Sigmoid colon (tissue), 7 donors: ENCODE data around the gene HMOX1. TPM values are rescaled to one million over a fixed set of nuclear protein-coding genes. Genes with fewer than 3 reads are reported as not detected.
"Not testable (repeated sequence)": the region's sequence is repeated elsewhere in the genome, so short reads cannot be mapped to it uniquely, and the experiment has no call there.

Source experiments
- DNase-seq: peaks from one replicate; pipeline ENCODE4 v3.0.0-alpha.2; 2019
- H3K27ac ChIP-seq, 4 donors: fragments of 200-600 bp; sonication (generic); one replicate each; pipeline ENCODE4 v1.5.1; 2016 to 2019; ENCODE audit warnings: mild to moderate bottlenecking in 1 of 4
- H3K27me3 ChIP-seq, 3 donors: fragments of 200-600 bp; sonication (generic); one replicate each; pipeline ENCODE4 v1.5.1; 2019; ENCODE audit warnings: mild to moderate bottlenecking in 1 of 3
- H3K36me3 ChIP-seq, 4 donors: fragments of 200-600 bp; sonication (generic); one replicate each; pipeline ENCODE4 v1.5.1; 2016 to 2019
- H3K4me1 ChIP-seq, 4 donors: fragments of 200-600 bp; sonication (generic); one replicate each; pipeline ENCODE4 v1.5.1; 2017 to 2019
- H3K4me3 ChIP-seq, 4 donors: fragments of 200-600 bp; sonication (generic); one replicate each; pipeline ENCODE4 v1.5.1; 2017 to 2019; ENCODE audit warnings: mild to moderate bottlenecking in 2 of 4, moderate library complexity in 1 of 4
- H3K9me3 ChIP-seq, 4 donors: fragments of 200-600 bp in 3 of 4; sonication (generic) in 3 of 4; one replicate each; pipeline versions ENCODE4 v1.5.1 to v1.6.1; 2013 to 2019
- CTCF ChIP-seq, 4 experiments: fragments of 450-650 bp in 3 of 4; fragments of 200-600 bp in 1 of 4; IDR thresholded peaks; one replicate each; pipeline ENCODE4 v1.5.1; 2016 to 2019; ENCODE audit warnings: antibody characterized with exemption in 4 of 4, mild to moderate bottlenecking in 3 of 4, moderate library complexity in 2 of 4
- EP300 ChIP-seq, 4 donors: sonication (generic); formaldehyde crosslinking; IDR thresholded peaks; one replicate each; pipeline ENCODE4 v1.6.1; 2017; ENCODE audit warnings: antibody characterized with exemption in 4 of 4
- POLR2A ChIP-seq, 2 donors: fragments of 450-650 bp; IDR thresholded peaks; one replicate each; pipeline ENCODE4 v1.6.1; 2016; ENCODE audit warnings: antibody characterized with exemption in 2 of 2, mild to moderate bottlenecking in 2 of 2, moderate library complexity in 2 of 2
- POLR2AphosphoS5 ChIP-seq, 4 donors: sonication (generic); formaldehyde crosslinking; IDR thresholded peaks; one replicate each; pipeline ENCODE4 v1.6.1; 2017; ENCODE audit warnings: antibody characterized with exemption in 4 of 4
- WGBS, 2 donors: extraction: QIAGEN DNeasy Blood & Tissue Kit; methylation state at CpG; one replicate each; pipeline ENCODE4 v1.1.7; 2013; 5-methylcytosine and 5-hydroxymethylcytosine counted together
- intact Hi-C: fragments of 100-400 bp; cut with DNase I; formaldehyde crosslinking; loops from one replicate; pipeline ENCODE4 v1.15.1; 2023
- polyA plus RNA-seq, 3 donors: library from polyadenylated mRNA; stranded (reverse); fragments of 200-250 nt; gene quantifications; one replicate each; pipeline ENCODE4 v1.2.3, GENCODE V29; 2013
- total RNA-seq, 4 donors: library from RNA; depleted of rRNA; stranded (reverse); fragments of >200 nt; gene quantifications; one replicate each; pipeline ENCODE4 v1.1.0, GENCODE V29; 2016
- donor health status: healthy with polysubstance abuse.
- donor health status: Bipolar disorder and iron deficiency.
- donor health status: healthy.

HMOX1 gene
- total and polyA plus RNA-seq, 7 donors = 5.0 to 138 (median 35.5) TPM

DNA sequence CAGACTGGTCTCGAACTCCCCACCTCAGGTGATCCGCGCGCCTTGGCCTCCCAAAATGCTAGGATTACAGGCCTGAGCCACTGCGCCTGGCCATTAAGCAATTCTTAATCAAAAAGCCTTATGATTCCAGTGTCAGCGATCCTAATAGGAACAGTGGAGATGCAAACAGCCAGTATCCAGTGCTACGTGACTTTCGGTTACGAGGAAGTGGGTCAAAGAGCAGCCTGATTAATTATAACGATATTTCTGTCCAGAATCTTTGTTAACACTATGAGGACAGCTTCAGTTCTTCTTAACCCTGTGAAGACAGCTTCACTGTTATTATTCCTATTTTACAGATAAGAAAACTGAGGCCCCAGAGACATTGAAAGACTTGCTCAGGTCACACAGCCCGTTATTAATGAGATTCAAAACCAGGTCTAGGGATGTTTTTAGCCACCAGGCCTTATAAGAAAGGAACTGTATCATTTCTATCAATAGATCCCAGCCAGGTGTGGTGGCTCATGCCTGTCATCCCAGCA, 17.3 kb upstream of the HMOX1 start:
- Histone ChIP-seq H3K36me3 (no peaks in the 10 kb centered on the region), H3K27me3 (peaks cover 0 to 44% (median 19%) of the 10 kb centered on the region in 3 donors), H3K4me3 (no peak overlapping the region), H3K27ac (no peak overlapping the region), H3K4me1 (no peaks in the 10 kb centered on the region), H3K9me3 (no peaks in the 10 kb centered on the region)
- 87 to 90% methylated on average over 11 of the region's 11 CpGs for WGBS, 2 donors
- TF ChIP-seq POLR2AphosphoS5 (IDR thresholded peaks at IDR 0.05) = no peak
- no peak for TF ChIP-seq EP300 (IDR thresholded peaks at IDR 0.05)
- no peak for TF ChIP-seq CTCF (IDR thresholded peaks at IDR 0.05)
- DNase-seq = no peak
- intact Hi-C loops = no loop called here

- H3K9me3 ChIP-seq, intact Hi-C loops, H3K4me3 ChIP-seq, H3K36me3 ChIP-seq, DNase-seq, H3K4me1 ChIP-seq, H3K27ac ChIP-seq: not testable (repeated sequence)
- H3K27me3 ChIP-seq = peaks cover 0 to 44% (median 19%) of the 10 kb centered on the region in 3 donors
- TF ChIP-seq POLR2AphosphoS5 (IDR thresholded peaks at IDR 0.05) = peak in 1 of 4 donors; percentile 26
- 64 to 79% methylated on average over 7 of the region's 7 CpGs for WGBS, 2 donors
Measured at GRCh38 chr22:35364230-35364629, 16.7 kb upstream of the HMOX1 start.

DNA sequence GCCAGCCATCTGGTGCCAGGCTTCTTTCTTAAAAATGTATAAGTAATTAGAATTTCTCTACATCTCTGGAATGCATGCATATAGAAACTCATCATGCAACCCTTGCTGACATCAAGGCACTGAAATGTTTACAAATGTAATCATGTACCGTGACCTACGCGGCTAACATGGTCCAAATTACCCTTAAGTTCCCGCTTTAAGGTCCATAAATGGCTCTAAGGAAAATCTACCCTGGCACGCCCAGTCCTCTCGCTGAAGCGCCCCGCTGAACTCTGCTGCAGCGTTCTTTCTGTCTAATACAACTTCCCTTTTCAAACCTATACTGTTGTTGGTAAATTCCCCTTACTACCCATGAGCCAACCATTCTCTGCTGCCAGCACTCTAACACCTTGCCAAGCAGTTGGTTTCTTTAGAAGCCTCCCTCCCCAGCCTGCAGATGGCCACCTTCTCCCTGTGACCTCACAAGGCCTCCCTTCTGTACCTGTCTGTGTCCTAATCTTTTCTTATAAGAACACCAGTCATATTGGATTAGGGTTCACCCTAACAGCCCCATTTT, 13.5 kb upstream of the HMOX1 start:
- H3K9me3 ChIP-seq = no peaks in the 10 kb centered on the region
- no peak for TF ChIP-seq CTCF (IDR thresholded peaks at IDR 0.05)
- no peak for TF ChIP-seq POLR2AphosphoS5 (IDR thresholded peaks at IDR 0.05)
- TF ChIP-seq POLR2A (IDR thresholded peaks at IDR 0.05) = no peak
- no peak for TF ChIP-seq EP300 (IDR thresholded peaks at IDR 0.05)
- no peak overlapping the region for H3K4me3 ChIP-seq
- peaks cover 0 to 34% (median 11%) of the 10 kb centered on the region in 3 donors for H3K27me3 ChIP-seq
- 14 to 31% methylated on average over 9 of the region's 9 CpGs for WGBS, 2 donors
- intact Hi-C loops = no loop called here
- peaks cover 0 to 13% (median 7%) of the 10 kb centered on the region in 4 donors for H3K4me1 ChIP-seq
- no peak overlapping the region for H3K27ac ChIP-seq
- DNase-seq = no peak
- no peaks in the 10 kb centered on the region for H3K36me3 ChIP-seq

DNA sequence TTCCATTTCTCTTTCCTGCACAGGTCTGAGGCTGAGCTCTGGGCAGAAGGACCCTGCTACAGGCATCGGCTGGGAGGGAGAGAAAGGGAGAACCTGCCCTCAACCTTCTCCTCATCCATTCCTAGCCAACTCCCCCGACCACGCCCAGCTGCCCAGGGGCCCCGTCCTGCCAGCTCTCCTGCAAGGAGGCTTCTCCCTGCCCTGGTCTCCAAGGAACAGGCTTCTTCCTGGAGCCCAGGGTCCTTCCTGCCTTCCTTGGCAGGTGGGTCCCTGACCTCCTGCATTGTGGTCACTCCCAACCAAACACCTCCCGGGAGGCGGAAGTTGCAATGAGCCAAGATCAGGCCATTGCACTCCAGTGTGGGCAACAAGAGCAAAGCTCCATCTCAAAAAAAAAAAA, 12.5 kb upstream of the HMOX1 start:
- 38 to 74% methylated on average over 6 of the region's 6 CpGs for WGBS, 2 donors
- intact Hi-C loops = no loop called here
- H3K36me3 ChIP-seq = no peaks in the 10 kb centered on the region
- DNase-seq = no peak
- H3K9me3 ChIP-seq = no peaks in the 10 kb centered on the region
- peaks cover 0 to 14% (median 7%) of the 10 kb centered on the region in 4 donors for H3K4me1 ChIP-seq
- TF ChIP-seq POLR2A (IDR thresholded peaks at IDR 0.05) = no peak
- TF ChIP-seq EP300 (IDR thresholded peaks at IDR 0.05) = no peak
- no peak for TF ChIP-seq POLR2AphosphoS5 (IDR thresholded peaks at IDR 0.05)
- no peak for TF ChIP-seq CTCF (IDR thresholded peaks at IDR 0.05)
- no peak overlapping the region for H3K27ac ChIP-seq
- H3K27me3 ChIP-seq = peaks cover 0 to 25% (median 5%) of the 10 kb centered on the region in 3 donors
- no peak overlapping the region for H3K4me3 ChIP-seq

DNA sequence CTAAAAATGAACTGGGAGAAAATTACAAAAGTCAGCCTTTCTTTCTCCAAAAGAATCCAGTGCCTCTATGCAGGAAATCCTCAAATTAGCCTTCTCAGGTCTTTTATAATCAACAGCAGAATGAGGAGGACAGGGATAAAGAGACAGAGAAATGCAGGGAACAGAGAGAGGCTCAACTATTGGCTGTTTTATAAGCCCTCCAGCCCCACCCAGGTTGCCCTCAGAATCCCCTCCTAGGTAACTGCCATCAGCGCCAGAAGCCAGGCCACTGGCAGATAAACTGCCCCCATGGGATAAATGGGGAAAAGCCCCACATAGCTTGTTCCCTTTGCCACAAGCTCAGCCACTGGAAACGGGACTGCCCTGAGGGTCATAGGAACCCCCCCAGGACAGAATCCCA, 10.9 kb upstream of the HMOX1 start:
- Histone ChIP-seq H3K4me3 (no peak overlapping the region), H3K4me1 (peaks cover 0 to 14% (median 7%) of the 10 kb centered on the region in 4 donors), H3K27me3 (peaks cover 0 to 11% (median 5%) of the 10 kb centered on the region in 3 donors), H3K9me3 (no peaks in the 10 kb centered on the region), H3K27ac (no peak overlapping the region), H3K36me3 (no peaks in the 10 kb centered on the region)
- intact Hi-C loops = loop anchor here (2.0 to 10.0 kb wide), 2 partner anchors 19 to 555 kb away; no protein-coding TSS in a partner anchor
- 80% methylated on average over 2 of the region's 2 CpGs for WGBS, 2 donors
- TF ChIP-seq POLR2AphosphoS5 (IDR thresholded peaks at IDR 0.05) (no peak), POLR2A (IDR thresholded peaks at IDR 0.05) (no peak), CTCF (IDR thresholded peaks at IDR 0.05) (no peak), EP300 (IDR thresholded peaks at IDR 0.05) (no peak)
- DNase-seq = no peak
